ENCODE measurements around the gene ZNF256. TPM values are rescaled to one million over a fixed set of nuclear protein-coding genes. Genes with fewer than 3 reads are reported as not detected.

ZNF256 gene
- total RNA-seq, 1 experiment from 2014 or later: 12.3 TPM

DNA sequence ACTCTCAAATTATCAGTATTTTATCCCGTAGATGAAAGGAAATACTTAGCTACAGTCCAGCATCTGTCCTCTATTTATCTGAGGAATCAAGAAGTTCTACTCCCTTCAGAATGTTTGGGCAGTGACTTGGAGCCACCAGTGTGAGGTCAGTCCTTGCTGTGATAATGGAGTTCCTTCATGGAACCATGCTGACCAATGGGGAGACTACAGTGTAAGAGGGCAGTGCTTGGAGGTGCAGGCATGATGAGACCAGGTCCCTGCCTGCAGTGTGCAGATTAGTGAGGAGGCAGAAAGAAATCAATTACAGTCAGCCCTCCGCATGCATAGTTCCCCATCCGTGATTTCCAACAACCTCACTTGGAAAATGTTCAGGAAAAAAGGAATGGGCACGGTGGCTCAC lies 26.9 kb upstream of the ZNF256 start, which contains the start of gene C19orf18:
Gene C19orf18 (minus strand): TSS at position 101 of the 400 bp plus-strand sequence. CDS start 102 bp downstream, outside the sequence.
- no peak within 1 kb of the TSS for H2BK15ac ChIP-seq (ENCODE audit: low read depth, low read length)
- no peaks in the 10 kb centered on the region for H3K23me2 ChIP-seq (ENCODE audit: insufficient read length, low read depth, low read length, poor library complexity, severe bottlenecking)
- H3K14ac ChIP-seq (ENCODE audit: insufficient read depth, low read length): no peak within 1 kb of the TSS
- no peaks in the 10 kb centered on the region for H3K27me3 ChIP-seq (ENCODE audit: insufficient read depth, low read length)
- no CpG with 5 or more reads among the region's 4 CpGs for WGBS (ENCODE audit: extremely low coverage, insufficient read length, low lambda C conversion rate)
- no peak within 1 kb of the TSS for H2AK5ac ChIP-seq (ENCODE audit: insufficient read length, low read length)
- H2AFZ ChIP-seq (ENCODE audit: low read length): no peak within 1 kb of the TSS
- no peak within 1 kb of the TSS for H4K8ac ChIP-seq (replicated peaks; ENCODE audit: insufficient read length, low read depth, low read length)
- no peaks in the 10 kb centered on the region for H3K79me2 ChIP-seq (ENCODE audit: insufficient read depth, low read length)
- no peaks in the 10 kb centered on the region for H3K79me1 ChIP-seq (ENCODE audit: insufficient read depth, low read depth, low read length, poor library complexity, severe bottlenecking)
- Mint-ChIP-seq H3K9me3 (peaks cover 94 to 96% of the 10 kb centered on the region in 2 experiments), H3K4me3 (no peak within 1 kb of the TSS), H3K36me3 (ENCODE audit: insufficient read depth in 1 of 3, low read depth in 3 of 3) (peaks cover 60 to 71% (median 66%) of the 10 kb centered on the region in 3 experiments), H3K27ac (no peak within 1 kb of the TSS), H3K4me1 (no peaks in the 10 kb centered on the region), H3K27me3 (ENCODE audit: low read depth) (peaks cover 12% of the 10 kb centered on the region)
- H3K9me3 ChIP-seq (ENCODE audit: control insufficient read depth, low read depth, low read length): peaks cover 93% of the 10 kb centered on the region
- no peaks in the 10 kb centered on the region for H4K20me1 ChIP-seq (ENCODE audit: control insufficient read depth, insufficient read depth, insufficient read length)
- H3K4me2 ChIP-seq (ENCODE audit: insufficient read depth, insufficient read length, low read length): no peak within 1 kb of the TSS
- H4K5ac ChIP-seq (ENCODE audit: insufficient read length, low read depth, low read length): no peak within 1 kb of the TSS
- H2BK20ac ChIP-seq (ENCODE audit: low read depth, low read length, poor library complexity, severe bottlenecking): no peak within 1 kb of the TSS
- no peak within 1 kb of the TSS for H4K91ac ChIP-seq (ENCODE audit: insufficient read length, low read depth, low read length)
- DNase-seq: no peak
- H2BK120ac ChIP-seq (ENCODE audit: low read depth, low read length, poor library complexity, severe bottlenecking): no peak within 1 kb of the TSS
- no peak within 1 kb of the TSS for H3K23ac ChIP-seq (ENCODE audit: insufficient read length, low read depth, low read length)
- no peaks in the 10 kb centered on the region for H3K4me1 ChIP-seq (ENCODE audit: insufficient read depth, low read length)
- H3T11ph ChIP-seq (ENCODE audit: low read length): no peak within 1 kb of the TSS
- H3K18ac ChIP-seq (ENCODE audit: insufficient read length, low read depth, low read length): no peak within 1 kb of the TSS
- no peak within 1 kb of the TSS for H2BK12ac ChIP-seq (ENCODE audit: insufficient read length, low read depth, low read length)
- H3K9ac ChIP-seq (ENCODE audit: extremely low read depth, insufficient read length, low read length): no peak within 1 kb of the TSS
- no peak within 1 kb of the TSS for H3K4ac ChIP-seq (ENCODE audit: low read depth, low read length)
- TF ChIP-seq, protein P1, sequence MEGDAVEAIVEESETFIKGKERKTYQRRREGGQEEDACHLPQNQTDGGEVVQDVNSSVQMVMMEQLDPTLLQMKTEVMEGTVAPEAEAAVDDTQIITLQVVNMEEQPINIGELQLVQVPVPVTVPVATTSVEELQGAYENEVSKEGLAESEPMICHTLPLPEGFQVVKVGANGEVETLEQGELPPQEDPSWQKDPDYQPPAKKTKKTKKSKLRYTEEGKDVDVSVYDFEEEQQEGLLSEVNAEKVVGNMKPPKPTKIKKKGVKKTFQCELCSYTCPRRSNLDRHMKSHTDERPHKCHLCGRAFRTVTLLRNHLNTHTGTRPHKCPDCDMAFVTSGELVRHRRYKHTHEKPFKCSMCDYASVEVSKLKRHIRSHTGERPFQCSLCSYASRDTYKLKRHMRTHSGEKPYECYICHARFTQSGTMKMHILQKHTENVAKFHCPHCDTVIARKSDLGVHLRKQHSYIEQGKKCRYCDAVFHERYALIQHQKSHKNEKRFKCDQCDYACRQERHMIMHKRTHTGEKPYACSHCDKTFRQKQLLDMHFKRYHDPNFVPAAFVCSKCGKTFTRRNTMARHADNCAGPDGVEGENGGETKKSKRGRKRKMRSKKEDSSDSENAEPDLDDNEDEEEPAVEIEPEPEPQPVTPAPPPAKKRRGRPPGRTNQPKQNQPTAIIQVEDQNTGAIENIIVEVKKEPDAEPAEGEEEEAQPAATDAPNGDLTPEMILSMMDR (conservative IDR thresholded peaks at IDR 0.05): no peak
- H3K56ac ChIP-seq (ENCODE audit: insufficient read length, low read depth, low read length): no peak within 1 kb of the TSS
- no peak within 1 kb of the TSS for H2BK5ac ChIP-seq (ENCODE audit: insufficient read length, low read length)
- no peak within 1 kb of the TSS for H3K27ac ChIP-seq (ENCODE audit: insufficient read length, low read depth, low read length)
